DND-41 (cell line): ENCODE data around the gene SYNDIG1.

Source experiments
- EZH2 ChIP-seq: IDR thresholded peaks from 3 replicates; pipeline ENCODE4 v1.6.1; 2012; ENCODE audit warnings: borderline replicate concordance, low read depth, mild to moderate bottlenecking, moderate library complexity, low read length, inconsistent platforms; ENCODE audit not compliant: severe bottlenecking
- TF ChIP-seq, protein P1 (sequence below): IDR thresholded peaks from 2 replicates; pipeline ENCODE4 v1.5.1; 2012; ENCODE audit warnings: borderline replicate concordance, low read length, moderate library complexity, mild to moderate bottlenecking; ENCODE audit not compliant: poor library complexity, severe bottlenecking; ENCODE audit errors: extremely low read depth

DNA sequence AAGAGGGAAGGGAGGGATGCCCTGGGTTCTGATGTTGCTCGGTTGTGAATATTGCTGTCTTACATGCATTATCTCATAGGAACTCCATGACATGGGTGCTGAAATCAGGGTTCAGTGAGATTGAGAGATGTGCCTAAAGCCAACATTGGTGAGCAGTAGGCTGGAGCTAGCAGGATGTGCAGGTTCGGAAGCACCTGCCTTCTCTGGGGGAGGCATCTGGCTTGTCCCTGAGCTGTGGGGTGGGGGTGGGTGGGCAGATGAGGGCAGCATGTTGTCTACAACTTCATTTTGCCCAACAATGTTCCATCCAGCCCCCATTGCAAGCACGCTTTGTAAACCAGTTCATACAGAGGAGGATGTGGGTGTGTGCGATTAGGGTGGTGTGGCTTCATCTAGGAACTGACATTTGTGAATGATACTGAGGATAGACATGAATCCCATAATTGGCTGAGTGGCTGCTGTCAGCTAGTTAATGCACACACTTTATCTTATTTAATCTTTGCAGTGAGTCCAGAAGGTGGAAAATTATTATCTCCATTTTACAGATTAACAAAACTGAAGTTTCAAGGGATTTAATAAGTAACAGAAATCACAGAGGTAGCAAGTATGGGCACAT is 119.4 kb downstream of the SYNDIG1 start:
- TF ChIP-seq, protein P1, sequence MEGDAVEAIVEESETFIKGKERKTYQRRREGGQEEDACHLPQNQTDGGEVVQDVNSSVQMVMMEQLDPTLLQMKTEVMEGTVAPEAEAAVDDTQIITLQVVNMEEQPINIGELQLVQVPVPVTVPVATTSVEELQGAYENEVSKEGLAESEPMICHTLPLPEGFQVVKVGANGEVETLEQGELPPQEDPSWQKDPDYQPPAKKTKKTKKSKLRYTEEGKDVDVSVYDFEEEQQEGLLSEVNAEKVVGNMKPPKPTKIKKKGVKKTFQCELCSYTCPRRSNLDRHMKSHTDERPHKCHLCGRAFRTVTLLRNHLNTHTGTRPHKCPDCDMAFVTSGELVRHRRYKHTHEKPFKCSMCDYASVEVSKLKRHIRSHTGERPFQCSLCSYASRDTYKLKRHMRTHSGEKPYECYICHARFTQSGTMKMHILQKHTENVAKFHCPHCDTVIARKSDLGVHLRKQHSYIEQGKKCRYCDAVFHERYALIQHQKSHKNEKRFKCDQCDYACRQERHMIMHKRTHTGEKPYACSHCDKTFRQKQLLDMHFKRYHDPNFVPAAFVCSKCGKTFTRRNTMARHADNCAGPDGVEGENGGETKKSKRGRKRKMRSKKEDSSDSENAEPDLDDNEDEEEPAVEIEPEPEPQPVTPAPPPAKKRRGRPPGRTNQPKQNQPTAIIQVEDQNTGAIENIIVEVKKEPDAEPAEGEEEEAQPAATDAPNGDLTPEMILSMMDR = no peak
- no peak for TF ChIP-seq EZH2
